Stimulated activated CD4-positive, alpha-beta T cell treated with anti-CD3 and anti-CD28 coated beads, Interleukin-12 subunit alpha, Interleukin-12 subunit beta, amount 100 ng/mL, for 24 hours (primary cell): ENCODE data around the gene TBL1Y.
"Not testable (repeated sequence)": the region's sequence is repeated elsewhere in the genome, so short reads cannot be mapped to it uniquely, and the experiment has no call there.

Source experiments
- DNase-seq, 2 experiments: peaks; one replicate each; pipeline ENCODE4 v3.0.0-alpha.2; 2020; ENCODE audit warnings: low read depth in 2 of 2

TBL1Y gene

GRCh38 chrY:7080548-7080947, 170.1 kb downstream of the TBL1Y start:
- DNase-seq, result not testable (repeated sequence)

- peak; percentile 44 to 56 for DNase-seq
These were observed 175.1 kb downstream of the TBL1Y start for GRCh38 chrY:7085606-7086005.

DNA sequence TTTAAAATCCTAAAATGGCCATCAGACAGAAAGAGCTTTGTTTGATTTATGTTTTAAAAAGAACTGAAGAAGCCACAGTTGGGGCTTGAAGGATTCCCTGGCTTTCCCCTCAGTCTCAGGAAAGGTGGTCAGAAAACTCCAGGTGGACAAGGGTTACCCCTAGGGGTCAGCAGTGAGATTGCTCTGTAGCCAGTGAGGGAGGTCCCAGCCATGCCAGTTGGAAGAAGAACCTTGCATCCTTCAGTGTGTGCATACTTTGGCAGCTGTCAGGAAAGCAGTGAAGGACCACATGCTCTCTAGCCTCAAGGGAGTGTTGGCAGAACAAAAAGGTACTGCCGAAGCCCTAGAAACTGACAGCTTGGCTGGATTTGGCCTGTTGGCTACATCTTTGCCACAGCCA, 182.3 kb downstream of the TBL1Y start:
- no peak for DNase-seq

DNA sequence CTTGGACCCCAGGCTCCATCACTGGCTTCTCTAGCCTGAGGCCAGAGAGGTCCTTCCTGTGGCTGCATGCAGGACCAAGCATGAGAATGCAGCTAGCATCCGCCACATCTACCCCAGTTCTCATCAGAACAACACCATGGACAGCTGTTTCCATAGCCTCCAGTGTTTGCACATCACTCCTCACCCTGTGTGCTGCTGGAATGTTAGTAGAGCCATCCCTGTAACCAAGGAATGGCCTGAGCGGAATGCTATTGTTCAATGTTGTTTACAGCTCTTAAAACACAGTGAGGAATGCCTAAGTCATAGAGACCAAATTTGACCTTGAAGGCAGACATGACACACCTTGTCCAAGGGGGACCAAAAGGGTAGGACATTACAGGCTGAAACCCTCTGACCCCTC, 183.9 kb downstream of the TBL1Y start:
- no peak for DNase-seq

- no peak for DNase-seq
These were observed 186.5 kb downstream of the TBL1Y start for GRCh38 chrY:7097021-7097420.

DNA sequence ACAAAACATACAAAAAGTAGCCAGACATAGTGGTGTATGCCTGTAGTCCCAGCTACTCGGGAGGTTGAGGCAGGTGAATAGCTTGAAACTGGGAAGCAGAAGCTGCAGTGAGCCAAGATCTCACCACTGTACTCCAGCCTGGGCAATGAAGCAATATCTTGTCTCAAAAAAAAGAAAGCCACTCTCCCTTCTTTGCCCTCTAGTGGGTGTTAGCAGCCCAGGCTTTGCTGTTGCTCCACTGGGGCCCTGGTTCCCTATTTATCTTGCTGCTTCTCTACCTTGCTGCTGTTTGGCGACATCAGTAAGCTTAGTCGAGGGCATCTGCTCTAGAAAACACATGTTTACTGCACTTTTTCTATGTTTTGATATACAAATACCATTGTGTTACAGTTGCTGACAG, 189.2 kb downstream of the TBL1Y start:
- DNase-seq, result no peak

DNA sequence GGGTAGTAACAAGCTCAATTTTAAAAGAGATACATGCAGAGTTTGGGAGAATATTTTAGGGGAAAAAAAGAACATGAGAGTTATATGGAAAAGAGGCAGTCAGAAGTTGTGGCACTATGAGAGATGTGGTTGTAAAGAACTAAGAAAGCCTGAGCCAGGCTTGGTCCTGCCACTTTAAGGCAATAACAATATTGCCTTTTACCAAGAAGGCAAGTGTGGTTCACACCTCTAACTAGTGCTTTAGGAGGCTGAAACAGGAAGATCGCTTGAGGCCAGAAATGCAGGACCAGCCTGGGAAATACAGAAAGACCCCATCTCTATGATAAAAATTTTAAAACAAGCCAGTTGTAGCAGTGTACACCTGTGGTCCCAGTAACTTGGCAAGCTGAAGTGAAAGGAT, 192.2 kb downstream of the TBL1Y start:
- no peak for DNase-seq

DNA sequence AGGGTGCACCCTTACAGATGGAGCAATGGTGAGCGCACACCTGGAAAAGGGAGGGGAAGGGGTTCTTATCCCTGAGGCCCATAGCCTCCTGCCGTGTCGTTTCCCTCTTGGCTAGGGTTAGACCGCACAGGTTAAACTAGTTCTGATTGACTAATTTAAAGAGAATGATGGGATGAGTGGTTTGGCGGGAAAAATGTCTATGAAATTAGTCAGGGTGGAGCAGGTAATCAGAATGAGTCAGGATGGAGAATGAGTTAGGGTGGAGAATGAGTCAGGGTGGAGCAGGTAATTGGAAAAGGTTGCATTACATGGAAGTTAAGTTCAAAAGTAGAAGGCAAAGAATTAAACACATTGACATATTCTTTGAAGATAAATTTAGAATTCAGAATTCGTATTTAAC, 196.7 kb downstream of the TBL1Y start:
- no peak for DNase-seq

DNA sequence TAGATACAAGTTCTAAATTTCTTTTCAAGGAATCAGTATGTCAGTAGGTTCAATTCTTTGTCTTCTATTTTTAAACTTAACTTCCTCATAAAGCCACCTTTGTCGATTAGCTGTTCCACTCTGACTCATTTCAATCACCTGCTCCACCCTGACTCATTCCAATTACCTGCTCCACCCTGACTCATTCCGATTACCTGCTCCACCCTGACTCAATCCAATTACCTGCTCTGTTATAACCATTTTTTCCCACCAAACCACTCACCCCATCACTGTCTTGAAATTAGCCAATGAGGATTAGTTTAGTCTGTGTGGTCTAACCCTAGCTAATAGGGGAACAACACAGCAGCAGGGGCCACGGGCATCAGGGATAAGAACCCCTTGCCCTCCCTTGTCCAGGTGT, 199.6 kb downstream of the TBL1Y start:
- DNase-seq, result no peak

DNA sequence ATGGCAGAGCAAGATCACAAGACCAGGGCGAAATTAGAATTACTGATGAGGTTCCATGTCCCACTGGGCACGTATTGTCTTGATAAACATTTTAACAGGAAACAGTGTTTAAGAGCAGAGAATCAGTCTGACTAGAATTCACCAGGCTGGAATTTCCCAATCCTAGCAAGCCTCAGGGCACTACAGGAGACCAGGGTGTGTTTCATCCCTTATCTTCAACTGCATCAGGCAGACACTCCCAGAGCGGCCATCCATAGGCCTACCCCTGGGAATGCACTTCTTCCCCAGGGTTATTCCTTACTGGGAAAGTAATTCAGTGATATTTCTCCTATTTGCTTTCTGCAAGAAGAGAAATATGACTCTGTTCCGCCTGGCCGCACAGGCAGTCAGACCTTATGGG, 205.4 kb downstream of the TBL1Y start:
- no peak for DNase-seq

GRCh38 chrY:7122202-7122601, 211.7 kb downstream of the TBL1Y start:
- DNase-seq, result no peak

GRCh38 chrY:7125136-7126056, 214.9 kb downstream of the TBL1Y start:
- DNase-seq, result no peak

GRCh38 chrY:7128211-7128610, 217.7 kb downstream of the TBL1Y start:
- DNase-seq, result no peak
